Cardiac fibroblast (primary cell): Measurements from ENCODE around the gene SFSWAP.
"Not testable (repeated sequence)": the region's sequence is repeated elsewhere in the genome, so short reads cannot be mapped to it uniquely, and the experiment has no call there.

Experiments
- DNase-seq, 2 donors: peaks; one replicate each; pipeline versions ENCODE4 v3.0.0 to v3.0.0-alpha.2; 2010; ENCODE audit warnings: low read depth in 2 of 2
- H3K4me3 ChIP-seq, 2 donors: replicated peaks in 1 of 2; 1 replicate in 1 of 2; 2 replicates in 1 of 2; pipeline ENCODE4 v1.5.1; 2011; ENCODE audit warnings: low read depth in 2 of 2, low read length in 2 of 2, mild to moderate bottlenecking in 2 of 2, moderate library complexity in 1 of 2
- CTCF ChIP-seq: IDR thresholded peaks from one replicate; pipeline ENCODE4 v1.5.1; 2011; ENCODE audit warnings: low read depth, mild to moderate bottlenecking, low read length, inconsistent platforms

Gene SFSWAP

DNA sequence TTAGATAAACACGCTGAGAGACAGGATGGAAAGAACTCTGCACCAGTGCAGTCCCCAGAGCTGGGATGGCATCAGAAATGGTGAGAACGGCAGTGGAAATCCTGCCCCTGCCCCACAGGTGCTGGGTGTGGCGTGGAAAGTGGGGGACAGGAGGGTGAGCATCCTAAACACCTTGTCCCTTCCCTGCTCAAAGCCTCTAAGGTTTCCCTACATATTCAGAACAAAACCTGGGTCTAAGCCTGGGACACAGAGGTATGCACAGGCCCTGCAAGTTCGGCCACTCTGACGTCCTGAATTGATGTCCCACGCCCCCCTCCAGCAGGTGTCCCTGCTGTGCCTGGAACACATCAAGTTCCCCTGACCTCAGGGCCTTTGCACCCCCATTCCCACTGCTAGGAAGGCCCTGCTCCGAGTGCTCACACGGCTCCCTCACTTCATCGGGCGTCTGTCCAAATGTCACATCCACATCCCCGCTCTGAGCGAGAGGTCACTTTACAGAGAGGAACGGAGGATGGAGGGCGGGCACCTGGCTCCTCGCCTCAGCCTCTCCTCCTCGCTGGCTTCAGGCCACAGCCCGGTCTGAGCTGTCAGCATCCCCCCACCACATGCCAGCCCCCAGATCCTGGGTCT, 38.5 kb upstream of the SFSWAP start:
- no peak overlapping the region for H3K4me3 ChIP-seq
- no peak for TF ChIP-seq CTCF
- no peak for DNase-seq

DNA sequence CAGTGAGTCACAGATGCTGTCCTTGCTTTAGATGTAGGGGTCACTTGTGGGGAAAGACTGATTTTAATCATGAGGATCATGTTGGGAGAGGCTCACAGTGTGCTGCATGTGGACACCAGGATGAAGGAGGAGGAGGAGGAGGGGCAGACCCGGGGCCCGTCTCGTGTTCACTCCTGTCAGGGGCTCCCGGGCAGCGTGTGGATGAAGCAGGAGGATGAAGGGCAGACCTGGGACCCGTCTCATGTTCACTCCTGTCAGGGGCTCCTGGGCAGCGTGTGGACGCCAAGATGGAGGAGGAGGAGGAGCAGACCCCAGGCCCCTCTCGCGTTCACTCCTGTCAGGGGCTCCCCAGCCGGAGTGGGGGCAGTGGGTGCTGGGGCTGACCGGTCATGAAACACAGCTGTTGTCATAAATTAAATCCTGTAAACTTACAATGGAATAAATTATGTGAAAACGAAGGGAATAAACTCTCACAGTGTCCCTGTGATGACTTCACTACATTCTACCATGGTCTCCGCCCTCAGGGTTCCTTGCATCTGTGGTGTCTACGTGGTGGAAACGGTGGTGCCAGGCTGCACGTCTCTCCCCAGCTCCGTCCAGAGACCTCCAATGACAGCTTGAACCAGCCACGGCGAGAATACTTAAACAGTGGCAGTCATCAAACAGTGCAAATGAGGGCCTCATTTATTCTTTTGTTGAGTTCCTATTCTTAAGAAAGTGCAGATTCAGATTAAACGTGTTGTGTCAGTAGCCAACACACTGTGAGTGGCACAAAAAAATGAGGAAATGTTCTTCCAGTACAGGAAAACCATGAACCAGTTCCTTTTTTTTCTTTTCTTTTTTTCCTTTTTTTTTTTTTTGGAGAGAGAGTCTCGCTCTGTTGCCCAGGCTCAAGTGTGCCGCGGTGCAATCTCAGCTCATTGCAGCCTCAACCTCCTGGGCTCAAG, 37.7 kb upstream of the SFSWAP start:
- DNase-seq = no peak
- TF ChIP-seq CTCF = no peak
- no peak overlapping the region for H3K4me3 ChIP-seq

DNA sequence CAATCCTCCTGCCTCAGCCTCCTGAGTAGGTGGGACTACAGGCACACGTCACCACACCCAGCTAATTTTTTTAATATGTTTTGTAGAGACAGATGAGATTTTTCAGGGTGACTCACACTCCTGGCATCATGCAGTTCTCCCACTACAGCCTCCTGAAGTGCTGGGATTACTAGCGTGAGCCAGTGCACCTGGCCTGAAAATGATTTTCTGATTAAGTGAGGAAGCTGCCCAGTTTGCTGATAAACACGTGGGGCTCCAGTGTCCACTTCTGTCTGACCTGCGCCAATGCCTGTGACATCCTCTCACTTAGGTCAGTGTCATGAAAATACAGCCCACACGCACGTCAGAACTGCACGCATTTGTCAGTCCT, 37.0 kb upstream of the SFSWAP start:
- no peak overlapping the region for H3K4me3 ChIP-seq
- peak in 1 of 2 donors; percentile 47 for DNase-seq
- TF ChIP-seq CTCF = no peak

DNA sequence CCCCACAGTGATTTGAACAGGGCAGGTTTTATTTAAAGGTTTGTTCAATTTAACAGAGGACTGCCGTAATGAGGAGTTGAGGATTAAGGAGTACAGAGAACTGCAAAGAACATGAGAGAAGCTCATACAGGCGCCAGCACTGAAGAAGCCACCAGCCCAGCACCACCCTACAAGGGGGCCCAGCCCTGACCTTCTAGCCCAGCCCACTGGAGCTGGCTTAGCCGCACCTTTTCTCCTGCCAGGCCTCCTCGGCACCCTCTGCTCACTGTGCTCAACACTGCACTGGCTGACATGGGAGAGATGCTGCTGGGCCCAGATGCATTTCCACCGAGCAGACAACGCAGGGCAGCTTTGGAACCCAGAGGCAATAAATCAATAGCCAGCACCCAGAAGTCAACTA, 36.5 kb upstream of the SFSWAP start:
- no peak for TF ChIP-seq CTCF
- no peak overlapping the region for H3K4me3 ChIP-seq
- no peak for DNase-seq

GRCh38 chr12:131675126-131676080, 35.5 kb upstream of the SFSWAP start:
- no peak for TF ChIP-seq CTCF
- no peak for DNase-seq
- no peak overlapping the region for H3K4me3 ChIP-seq

GRCh38 chr12:131676544-131676943, 34.3 kb upstream of the SFSWAP start:
- no peak for TF ChIP-seq CTCF
- no peak for DNase-seq
- H3K4me3 ChIP-seq = no peak overlapping the region

DNA sequence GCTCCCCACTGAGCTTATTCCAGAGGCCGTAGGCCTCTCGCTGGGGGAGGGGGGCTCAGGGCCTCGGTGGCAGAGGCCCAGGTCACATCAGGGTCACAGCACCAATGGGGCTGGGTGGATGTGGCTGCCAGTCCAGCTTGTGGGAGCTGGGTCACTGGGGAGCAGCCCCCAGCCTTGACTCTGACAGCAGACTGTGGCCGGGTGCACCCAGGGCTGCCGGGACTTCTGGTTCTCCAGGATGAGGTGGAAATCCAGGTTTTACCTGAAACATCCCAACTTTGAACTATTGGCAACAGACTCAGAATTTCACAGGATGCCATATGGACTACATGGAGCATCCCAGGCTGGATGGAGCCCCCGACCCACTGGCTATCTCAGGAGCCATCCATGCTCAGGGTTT, 33.8 kb upstream of the SFSWAP start:
- not testable (repeated sequence) for H3K4me3 ChIP-seq, DNase-seq
